GM13976 (cell line): ENCODE data around the gene SSBP1.

Experiments
- DNase-seq: peaks from one replicate; pipeline ENCODE4 v3.0.0; 2012; ENCODE audit warnings: low spot score
- CTCF ChIP-seq: IDR thresholded peaks from 2 replicates; pipeline ENCODE4 v1.5.1; 2012; ENCODE audit warnings: borderline replicate concordance, mild to moderate bottlenecking; ENCODE audit not compliant: insufficient read depth; ENCODE audit errors: extremely low read depth, missing control alignments, control extremely low read depth
- in situ Hi-C: fragments of 300-500 bp; cut with MboI; formaldehyde crosslinking; loops from one replicate; pipeline ENCODE4 v1.12.0; 2022; ENCODE audit warnings: low sequenced_read_pairs, mixed read lengths, inconsistent platforms; ENCODE audit not compliant: unreplicated experiment

The SSBP1 gene

GRCh38 chr7:141789917-141790316 lies 51.8 kb downstream of the SSBP1 start, which contains the start of gene TAS2R5:
TAS2R5 (plus strand) TSS chr7:141790217; CDS start chr7:141790362, 145 bp downstream.
- in situ Hi-C loops: no loop called here

GRCh38 chr7:141792526-141792925 lies 54.4 kb downstream of the SSBP1 start:
- in situ Hi-C loops: no loop called here
- no peak for DNase-seq
- TF ChIP-seq CTCF: no peak

More at GRCh38 chr7:141789917-141790316, 51.8 kb downstream of the SSBP1 start, which contains the start of gene TAS2R5:
- no peak for DNase-seq
- TF ChIP-seq CTCF: no peak
